ENCODE measurements around the gene EZR.
A peak's percentile ranks its signal among the peaks of the same experiment; 100 is the strongest.

The EZR gene

DNA sequence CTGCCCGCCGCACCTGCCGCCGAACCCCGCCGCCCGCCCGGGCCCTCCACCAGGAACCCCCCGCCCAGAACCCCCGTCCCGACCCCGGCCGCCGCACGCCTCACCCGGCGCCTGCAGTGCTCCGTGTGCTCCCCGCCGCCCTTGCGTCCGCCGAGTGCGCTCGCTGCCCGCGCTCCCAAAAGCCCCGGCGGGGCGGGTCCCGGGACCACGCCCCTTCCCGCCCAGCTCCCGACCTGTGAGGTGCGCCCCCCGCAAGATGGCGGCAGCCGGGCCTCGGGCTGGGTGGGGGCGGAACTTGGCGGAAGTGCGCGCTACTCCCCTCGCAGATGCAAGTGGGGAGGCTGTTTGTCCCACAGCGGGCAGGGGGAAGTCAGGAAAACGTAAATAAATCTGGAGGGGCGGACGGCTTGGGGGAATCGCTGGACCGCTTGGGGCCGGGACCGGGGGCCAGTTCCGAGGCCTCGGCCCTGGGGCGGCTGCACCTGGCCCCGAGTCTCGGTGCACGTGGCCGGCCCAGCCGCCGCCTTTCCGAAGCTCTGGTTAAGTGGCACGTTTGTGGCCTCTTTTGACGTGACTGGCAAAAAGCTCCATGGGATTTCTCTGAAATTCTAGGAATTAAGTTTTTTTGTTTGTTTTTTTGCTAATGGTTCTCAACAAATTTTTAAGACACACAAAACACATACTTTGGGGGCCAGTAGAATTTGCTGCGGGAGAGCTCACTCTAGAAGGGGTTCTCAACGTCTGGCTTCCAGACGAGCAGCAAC lies at the start of gene EZR:
TSS of gene EZR (minus strand) at position 156 of the 764 bp plus-strand sequence. CDS start 1,275 bp downstream, outside the sequence.
- peak; percentile 88 for DNase-seq

DNA sequence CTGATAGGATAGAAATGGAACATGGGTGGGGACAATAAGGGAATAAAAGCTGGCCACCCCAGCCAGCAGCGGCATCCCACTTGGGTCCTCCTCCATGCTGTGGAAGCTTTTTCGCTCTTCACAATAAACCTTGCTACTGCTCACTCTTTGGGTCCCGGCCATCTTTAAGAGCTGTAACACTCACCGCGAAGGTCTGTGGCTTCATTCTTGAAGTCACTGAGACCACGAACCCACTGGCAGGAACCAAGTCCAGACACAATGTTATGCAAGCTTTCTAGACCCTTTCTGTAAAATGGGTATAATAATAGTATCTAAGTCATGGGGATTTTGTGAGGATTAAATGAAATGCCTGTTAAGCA lies 48.9 kb upstream of the EZR start:
- DNase-seq = no peak

DNA sequence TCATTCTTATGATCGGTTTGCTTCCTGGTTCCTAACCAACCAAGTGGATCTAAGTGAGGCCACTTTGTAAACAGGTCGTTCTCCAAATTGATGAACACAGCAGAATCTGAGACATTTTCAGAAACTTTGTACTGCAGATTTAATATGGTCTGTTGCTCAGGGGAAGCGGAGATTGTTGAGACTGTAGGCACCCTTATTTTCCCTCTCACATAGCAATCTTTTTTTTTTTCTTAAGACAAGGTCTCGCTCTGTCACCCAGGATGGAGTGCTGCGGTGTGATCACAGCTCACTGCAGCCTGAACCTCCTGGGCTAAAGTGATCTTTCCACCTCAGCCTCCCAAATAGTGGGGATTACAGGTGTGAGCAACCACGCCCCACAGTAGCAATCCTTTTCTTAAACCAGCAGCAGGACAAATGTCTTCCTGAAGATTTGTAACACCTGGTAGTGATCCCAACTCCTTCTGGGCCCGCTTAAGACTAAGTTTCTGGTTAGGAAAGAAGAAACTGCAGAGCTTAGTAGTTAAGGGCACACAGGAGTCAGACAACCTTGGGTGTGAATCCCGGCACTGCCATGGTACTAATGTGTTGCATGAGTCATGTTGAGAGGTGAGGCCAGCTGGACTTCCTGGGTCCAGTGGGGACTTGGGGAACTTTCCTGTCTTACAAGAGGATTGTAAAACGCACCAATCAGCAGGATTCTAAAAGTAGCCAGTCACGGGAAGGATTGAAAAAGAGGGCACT lies 48.4 kb upstream of the EZR start:
- no peak for DNase-seq

DNA sequence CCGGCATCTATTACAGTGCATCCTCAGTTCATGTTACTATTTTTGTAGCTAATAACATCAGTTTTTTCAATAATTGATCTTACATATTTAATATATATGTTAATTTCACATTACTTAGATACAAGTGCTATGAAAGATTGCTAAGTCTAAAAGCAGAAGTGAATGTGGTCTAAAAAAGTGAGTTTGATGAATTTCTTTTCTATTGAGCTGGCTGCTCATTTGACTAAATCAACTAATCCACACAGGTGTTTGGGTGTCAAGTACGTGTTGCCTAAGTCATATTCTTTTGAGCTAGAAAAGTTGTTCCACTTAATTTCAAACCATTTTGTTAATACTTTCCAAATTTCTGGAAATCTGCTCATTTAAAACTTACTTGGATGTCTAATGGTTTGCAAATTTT lies 46.6 kb upstream of the EZR start:
- DNase-seq = no peak

DNA sequence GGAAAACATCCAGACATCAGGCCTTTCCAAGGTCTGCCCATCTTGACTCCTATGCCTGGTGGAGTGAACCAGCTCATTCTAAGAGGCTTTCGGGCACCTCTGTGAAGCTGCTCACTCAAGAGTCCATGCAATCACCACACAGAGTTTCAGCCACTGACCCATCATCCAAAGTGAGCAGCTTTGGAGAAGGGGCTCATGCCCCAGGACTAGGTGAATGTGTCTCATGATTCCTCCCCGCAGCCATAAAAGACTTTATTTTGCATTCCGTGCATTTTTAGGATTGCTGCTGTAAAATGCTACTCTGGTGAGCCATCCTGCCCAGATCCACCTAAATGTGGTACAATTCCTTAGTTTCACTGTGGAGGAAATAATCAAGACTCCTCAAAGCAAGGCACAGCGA lies 44.5 kb upstream of the EZR start:
- no peak for DNase-seq

DNA sequence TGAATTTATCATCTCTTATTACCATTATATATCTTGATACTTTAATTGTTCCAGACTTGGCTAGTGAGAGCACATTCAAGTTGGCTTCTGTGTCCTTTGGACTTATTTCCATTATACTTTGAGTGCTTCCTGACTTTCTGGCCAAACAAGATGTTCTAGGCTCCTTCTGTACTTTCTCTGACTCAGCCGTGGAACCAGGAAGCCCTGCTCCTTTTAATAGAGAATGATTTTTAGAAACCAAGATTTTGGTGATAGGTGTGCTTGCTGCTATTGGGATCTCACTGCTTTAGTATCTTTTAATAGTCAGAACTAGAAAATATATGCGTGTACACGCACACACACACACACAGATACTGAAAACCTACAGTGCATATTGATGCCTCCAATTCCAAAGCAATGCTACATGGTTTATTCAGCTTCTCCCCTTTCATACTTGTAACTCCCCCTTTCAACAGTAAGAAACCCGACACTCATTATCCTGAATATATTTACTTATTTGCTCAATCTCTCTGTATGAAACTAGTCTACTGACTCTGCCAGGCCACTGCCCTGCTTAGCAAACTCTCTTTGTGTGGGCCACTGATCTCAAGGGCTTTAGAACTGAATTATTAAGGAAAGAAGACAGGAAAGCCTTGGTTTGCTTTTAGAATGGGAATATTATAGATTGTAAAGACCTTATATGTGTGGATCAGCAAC lies 42.7 kb upstream of the EZR start:
- no peak for DNase-seq

DNA sequence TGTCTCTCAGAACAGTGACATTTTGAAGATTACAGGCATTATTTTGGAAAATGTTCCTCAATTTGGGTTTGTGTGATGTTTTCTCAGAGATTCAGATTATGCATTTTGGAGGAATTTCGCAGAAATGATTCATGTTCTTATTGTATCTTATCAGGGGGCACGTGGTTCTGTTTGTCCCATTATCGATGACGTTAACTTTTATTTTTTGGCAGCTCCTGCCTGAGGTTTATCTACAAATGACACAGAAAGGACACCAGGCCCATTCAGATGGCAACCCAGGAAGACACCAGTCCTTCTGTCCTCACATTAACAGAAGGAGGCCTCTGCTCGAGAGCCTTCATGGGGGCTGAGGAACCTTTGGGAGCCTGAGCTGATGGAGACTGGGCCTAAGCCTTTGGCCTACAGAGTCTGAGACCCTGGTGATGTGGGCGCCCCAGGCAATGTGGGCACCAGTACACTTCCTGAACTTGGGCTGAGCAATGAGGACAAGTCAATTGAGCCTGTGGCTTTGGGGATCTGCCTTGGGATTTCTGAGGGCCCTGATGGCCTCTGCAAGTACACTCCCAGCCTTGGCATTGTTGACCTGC lies 41.2 kb upstream of the EZR start:
- DNase-seq = no peak

DNA sequence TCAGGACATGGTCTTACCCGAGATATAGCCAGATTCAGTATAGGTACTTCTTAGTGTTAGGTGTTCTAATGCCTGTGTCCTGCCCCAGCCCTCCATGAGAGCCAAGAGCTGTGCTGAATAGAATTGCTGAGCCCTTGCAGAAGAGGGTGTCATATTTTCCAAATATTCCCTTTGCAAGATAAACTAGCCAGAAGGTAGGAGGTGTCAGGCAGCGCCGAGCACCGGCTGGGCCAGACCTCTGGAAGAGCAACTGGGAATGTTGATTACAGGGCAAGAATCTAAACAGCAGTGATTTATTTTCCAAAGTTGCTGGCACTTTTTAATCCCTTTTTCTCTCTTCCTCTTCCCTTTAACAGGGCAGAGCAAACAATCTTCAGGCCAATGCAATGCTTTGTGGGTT lies 37.1 kb upstream of the EZR start:
- DNase-seq = no peak

DNA sequence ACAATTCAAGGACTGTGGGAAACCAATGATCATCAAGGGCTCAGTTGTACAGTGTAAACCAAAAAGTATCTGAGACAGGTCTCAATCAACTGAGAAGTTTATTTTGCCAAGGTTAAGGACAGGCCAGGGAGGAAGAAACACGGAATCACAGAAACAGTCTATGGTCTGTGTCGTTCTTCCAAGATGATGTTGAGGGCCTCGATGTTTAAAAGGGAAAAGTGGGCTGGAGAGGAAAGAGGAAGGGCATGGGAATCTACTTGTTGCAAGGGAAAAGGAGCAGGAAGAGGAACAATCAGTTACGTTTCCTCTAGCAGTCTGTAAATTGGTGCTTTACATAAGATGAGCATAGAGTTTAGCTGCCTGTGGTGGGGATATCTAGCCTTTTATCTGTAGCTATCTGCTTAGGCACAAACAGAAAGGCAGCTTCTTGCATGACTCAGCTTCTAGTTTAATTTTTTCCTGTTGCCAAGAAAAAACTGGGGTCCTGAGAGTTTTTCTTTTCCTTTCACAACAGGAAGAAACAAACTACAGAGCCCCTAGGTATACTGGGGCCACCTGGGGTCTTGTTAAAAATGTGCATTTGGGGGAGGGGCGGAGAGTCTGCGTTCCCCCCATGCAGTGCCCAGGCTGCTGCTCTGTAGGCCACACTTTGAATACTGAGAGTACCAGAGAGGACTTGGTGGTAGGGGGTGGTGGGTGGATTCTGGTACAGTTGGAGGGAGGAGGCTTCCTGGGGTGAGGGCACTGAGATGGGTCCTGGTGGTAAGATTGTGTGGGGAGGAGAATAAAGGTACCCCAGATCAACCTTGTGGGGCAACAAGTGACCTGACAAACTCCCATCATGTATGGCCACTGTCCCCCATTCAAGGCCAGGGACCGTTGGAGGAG lies 35.3 kb upstream of the EZR start:
- DNase-seq = peak; percentile 20

DNA sequence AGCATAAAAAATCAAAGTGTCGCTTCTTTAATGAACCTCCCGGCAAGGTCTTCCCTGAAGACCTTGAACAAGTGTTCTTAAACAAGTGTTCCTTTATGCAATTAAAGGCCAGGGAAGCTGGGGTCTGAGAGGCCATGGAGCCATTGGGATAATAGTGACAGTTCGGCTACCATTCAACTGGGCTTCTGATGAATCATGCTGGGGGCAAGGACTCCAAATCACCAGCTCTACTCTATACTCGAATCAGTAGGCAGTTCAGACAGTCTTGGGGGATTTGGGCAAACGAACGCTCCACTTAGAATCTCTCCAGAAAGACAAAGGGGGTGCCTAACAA lies 34.7 kb upstream of the EZR start:
- no peak for DNase-seq

DNA sequence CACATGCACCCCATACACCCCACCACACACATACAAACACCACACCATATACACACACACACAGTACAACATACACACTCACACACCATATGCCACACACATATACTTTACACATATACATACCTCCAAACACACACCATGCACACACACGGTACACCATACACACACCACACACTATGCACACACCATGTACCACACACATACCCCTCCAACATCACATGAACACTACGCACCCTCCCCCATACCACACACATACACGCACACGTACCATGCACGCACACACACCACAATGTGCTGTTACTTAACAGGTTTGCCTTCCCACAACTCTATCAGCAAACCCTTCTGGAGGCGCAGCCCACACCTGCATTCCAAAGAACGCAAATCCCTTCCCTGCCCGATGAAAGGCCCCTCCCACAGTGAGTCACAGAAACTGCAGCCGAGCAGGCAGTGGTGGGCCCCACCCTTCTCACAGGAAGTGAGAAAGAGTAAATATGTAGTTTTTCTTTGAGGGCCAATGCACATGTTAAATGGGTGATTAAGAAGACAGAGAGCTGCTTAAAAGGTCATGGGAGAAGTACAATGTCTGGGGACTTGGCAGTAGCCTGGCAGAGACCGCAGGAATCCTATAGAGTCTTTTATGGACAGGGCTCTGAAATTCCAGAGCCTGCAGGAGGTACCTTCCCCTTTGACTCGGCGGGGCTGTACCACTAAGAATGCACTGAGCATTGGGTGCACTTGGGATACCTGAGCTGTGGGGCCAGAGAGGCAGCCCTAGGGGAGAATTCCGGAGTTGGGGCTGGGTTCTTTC lies 34.1 kb upstream of the EZR start:
- peak; percentile 92 for DNase-seq

DNA sequence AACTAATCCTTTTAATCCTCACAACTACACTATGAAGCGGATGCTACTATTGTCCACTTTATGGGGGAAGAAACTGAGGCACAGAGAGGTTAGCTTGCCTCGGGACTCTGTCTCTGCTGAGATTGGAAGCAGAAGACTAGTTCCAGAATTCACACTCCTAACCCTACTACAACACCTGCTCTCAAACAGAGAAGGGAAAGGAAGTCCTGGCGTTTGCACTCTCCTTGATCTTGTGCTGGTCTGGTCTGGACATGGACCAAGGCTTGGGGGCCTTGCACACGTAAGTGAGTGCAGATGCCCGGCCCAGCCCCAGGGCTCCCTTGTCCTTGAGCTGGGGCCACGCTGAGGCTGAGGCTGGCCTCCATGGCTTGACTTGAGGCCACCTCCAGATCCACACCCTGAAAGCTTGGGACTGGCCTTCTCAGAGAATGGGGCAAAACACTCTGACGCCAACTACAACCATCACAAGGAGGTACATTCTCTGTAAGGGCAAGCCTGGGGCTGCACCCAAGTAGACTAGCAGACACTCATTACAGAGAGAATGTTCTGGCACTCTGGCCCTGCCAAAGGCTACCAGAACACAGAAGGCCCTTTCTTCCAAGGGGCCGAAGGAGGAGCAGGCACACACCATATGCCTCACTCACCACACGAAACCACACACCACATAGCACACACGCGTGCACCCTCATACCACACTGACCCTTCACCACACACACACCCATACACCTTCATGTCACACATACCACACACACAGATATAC lies 33.3 kb upstream of the EZR start:
- DNase-seq = no peak

DNA sequence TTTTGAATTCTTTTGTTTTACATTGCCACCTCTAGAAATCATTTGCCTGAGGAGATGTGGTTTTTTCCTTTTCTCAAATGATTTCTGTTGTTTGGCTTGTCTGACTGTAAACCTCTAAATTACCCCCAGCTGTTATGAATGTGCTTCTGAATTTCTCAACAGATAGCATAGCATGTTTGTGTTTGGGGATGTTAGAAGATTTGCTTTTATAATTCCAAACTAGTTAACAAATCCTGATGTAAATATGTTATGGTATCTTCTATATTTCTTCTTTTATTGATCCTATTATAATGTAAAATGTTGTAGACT lies 31.6 kb upstream of the EZR start:
- DNase-seq = no peak

DNA sequence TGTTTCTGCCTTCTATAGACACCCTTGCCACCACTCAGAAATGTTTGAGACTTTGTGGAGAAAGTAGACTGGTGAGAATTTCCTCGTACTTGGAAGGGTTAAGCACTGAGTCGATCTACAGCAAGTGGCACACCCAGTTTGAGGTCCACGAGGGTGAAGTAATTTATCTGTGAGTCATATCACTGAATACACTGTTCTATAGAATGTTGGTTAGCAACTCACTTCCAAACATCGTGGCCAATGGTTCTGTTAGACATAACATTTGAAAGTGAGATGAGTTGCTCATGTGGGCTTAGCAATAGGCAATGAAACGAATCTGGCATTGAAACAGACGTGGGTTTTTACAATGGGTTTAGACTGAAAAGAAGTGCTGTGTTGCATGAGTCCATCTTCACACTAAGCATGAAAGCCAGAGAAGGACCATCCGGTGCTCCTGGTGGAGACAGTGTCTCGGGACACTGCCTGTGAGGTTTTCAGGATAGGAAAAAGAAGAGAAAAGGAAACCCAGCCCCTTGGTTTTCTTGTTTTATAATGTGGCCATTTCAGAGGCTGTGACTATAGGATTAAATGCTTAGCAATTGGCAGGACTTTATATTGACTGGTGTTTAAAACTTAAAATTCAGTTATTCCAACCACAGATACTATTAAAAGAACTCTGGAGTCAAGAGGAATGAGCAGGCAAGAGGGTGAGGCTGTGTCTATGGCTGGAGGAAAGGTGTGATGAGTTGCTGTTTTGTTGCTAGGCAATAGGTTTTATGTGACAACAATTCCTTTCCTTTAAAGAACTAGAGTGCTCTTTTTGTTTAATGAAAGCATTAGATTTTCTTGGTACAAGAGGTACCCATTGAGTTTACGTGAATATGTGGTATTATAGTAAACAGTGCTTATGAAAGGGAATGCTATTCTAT lies 31.0 kb upstream of the EZR start:
- DNase-seq = peak; percentile 63

DNA sequence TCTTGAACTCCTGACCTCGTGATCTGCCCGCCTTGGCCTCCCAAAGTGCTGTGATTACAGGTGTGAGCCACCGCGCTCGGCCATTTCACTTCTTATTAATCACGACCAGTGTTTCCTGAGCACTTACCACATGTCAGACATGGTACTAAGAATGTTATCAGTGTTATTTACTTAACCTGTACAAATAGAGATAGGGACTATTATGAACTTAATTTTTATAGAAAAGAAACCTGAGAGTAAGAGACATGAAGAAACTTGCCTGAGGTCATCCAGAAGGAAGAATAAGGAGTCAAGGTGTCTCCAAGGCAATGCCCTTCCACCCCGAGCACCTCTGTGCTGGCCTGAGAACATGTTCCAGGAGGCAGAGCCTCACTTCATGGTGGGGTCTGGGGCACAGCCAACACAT lies 29.3 kb upstream of the EZR start:
- no peak for DNase-seq

DNA sequence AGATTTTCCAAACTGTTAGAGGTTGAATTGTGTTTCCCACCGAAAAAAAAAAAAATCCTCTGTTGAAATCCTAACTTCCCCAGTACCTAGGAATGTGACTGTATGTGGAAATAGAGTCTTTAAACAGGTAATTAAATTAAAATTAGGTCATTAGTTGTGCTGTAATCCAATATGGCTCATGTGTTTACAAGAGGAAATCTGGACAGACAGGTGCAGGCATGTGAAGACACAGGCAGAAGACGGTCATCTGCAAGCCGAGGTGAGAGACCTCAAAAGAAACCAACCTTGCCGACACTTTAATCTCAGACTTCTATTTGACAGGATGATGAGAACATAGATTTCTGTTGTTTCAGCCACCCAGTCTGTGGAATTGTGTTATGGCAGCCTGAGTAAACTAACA lies 28.6 kb upstream of the EZR start:
- DNase-seq = no peak

DNA sequence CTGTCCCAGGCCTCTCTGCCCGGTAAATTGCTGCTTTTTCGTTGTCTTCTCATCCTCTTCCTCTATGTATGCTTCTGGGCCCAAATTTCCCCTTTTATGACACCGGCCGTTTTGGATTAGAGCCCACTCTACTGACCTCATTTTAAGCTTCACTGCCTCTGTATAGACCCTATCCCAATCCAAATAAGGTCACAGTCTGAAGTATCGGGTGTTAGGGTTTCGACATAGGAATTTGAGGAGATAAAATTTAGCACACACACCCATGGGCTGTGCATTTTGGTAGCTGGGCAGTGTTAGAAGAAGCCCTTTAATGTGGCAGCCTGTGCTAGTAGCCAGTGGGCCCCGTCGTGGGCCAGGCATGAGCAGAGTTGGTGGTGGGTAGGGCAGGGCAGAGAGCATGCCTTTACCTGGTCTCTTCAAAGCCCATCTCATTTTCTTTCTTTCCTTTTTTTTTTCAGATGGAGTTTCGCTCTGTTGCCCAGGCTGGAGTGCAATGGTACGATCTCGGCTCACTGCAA lies 27.9 kb upstream of the EZR start:
- DNase-seq = no peak

DNA sequence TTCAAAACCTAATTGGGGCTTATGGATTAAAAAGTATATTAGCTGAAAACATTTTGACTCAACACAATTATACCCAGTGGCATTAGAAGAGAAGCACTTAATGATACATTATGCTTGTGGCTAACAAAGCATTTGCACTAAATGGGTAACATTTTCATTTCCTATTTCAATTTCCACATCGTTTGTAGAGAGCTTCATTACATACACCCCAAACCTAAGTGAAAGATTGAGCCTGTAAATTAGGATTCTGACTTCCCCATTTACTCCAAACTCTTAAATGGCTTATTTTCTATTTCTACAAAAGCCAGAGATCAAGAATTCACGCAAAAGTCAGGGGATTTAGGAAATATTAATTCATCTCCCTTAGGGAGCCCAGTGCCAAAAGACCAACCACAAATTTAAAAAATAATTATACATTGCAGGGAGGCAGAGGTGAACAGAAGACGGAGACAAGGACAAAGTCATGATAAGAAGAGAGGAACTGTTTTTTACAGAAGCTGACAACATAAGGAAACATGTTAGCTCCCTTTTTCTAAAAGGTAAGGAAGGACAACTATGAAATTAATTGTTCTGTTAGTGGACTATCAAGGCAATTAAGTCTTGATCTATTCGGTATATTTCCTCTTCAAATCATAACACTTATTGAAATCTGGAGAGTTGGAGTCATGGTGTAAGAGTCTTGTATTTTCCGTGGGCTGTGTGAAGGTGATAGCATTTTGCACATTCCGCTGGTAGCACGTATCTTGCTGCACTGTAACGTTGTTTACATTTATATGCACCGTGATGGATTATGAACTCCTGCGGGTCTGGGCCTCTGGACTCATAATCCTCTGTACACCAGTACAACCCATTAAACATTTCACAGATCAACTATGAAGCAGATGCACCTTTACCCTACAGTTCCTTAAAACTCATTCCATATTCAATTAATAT lies 24.8 kb upstream of the EZR start:
- DNase-seq = no peak

DNA sequence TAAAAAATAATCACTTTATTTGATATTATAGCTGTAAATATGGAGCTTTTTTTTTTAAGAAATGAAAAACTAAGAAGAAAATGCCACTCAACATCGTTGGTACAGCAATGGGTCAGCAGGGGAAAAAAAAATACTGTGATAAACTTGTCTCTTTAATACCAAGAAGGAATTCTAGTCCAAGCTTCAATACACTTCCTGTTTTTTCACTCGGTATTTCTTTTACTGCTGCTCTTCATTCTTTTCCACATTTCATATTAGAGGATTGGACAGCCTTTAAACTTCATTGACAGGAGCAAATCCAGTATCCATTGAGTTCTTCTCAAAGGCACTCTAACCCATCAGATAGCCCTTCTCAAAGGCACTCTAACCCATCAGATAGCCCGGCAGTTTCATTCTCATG lies 22.2 kb upstream of the EZR start:
- DNase-seq = no peak
